Measurements from ENCODE around the gene BMPR1B. TPM values are rescaled to one million over a fixed set of nuclear protein-coding genes. Genes with fewer than 3 reads are reported as not detected.

The BMPR1B gene
- total and polyA plus RNA-seq, 2 donors (not counting 1 experiment from before 2014, with no cell fraction given): not detected

DNA sequence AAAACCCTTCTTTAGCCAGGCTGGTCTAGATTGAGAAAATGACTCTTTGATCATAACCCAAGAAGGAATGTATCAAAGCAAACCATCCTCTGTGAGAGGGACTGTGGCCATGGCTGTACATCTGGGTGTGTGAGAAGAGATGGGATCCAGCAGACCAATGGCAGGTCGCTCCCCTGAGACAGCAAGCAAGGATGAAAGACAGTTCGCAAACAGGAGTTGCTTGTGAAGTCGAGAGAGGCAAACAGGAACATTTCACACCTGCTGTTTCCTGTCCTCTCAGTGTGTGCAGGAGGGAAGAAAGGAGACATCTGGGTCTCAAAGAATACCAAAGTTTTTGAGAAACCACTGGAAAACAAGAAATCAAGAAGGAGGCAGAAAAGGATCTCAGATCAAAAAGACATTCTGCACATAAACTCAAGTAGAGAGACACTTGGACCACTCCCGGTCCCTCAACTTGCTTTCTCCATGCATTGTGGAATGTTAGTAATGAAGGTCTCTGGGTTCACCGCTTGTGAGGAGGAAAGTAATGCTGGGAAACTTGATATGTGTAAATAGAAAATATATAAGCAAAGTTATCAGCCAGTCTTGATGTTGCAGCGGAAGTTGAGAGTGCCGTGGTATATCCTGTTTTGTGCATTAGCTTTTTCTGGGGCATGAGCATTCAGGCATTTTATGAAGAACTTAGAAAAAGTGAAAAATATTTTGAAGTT is 327.5 kb downstream of the BMPR1B start:
- Histone ChIP-seq H3K4me1 (ENCODE audit: control insufficient read depth in 2 of 2, insufficient read depth in 2 of 2, low read length in 2 of 2) (no peaks in the 10 kb centered on the region), H3K9me3 (ENCODE audit: control extremely low read depth in 1 of 3, control insufficient read depth in 2 of 3, insufficient read depth in 1 of 3, low read length in 2 of 3) (no peaks in the 10 kb centered on the region), H3K4me2 (replicated peaks; ENCODE audit: low read depth, low read length, poor library complexity, severe bottlenecking) (no peak overlapping the region), H4K20me1 (ENCODE audit: control insufficient read depth, insufficient read depth, low read length, poor library complexity, severe bottlenecking) (no peaks in the 10 kb centered on the region), H3K36me3 (replicated peaks in 1 of 2; ENCODE audit: control extremely low read depth in 1 of 2, control insufficient read depth in 1 of 2, extremely low read depth in 1 of 2, insufficient read depth in 2 of 2, low read length in 1 of 2) (no peaks in the 10 kb centered on the region), H3K27ac (ENCODE audit: low read length in 2 of 2) (no peak overlapping the region), H3K27me3 (replicated peaks in 1 of 4; ENCODE audit: control extremely low read depth in 1 of 4, control insufficient read depth in 3 of 4, insufficient read depth in 4 of 4, low read length in 3 of 4) (no peaks in the 10 kb centered on the region), H2AFZ (ENCODE audit: insufficient read depth, low read depth, low read length, poor library complexity, severe bottlenecking) (no peak overlapping the region), H3K9ac (ENCODE audit: low read length) (no peak overlapping the region), H3K4me3 (ENCODE audit: control extremely low read depth in 1 of 5, extremely low read depth in 1 of 5, insufficient read depth in 1 of 5, low read depth in 2 of 5, low read length in 4 of 5) (no peak overlapping the region), H3K79me2 (ENCODE audit: control insufficient read depth, insufficient read depth, low read length) (no peaks in the 10 kb centered on the region)
- DNase-seq (no peak), ATAC-seq (ENCODE audit: low read depth) (no peak)
- Mint-ChIP-seq H3K27ac (no peak overlapping the region), H3K9me3 (ENCODE audit: insufficient read depth) (no peaks in the 10 kb centered on the region), H3K4me1 (no peaks in the 10 kb centered on the region), H3K4me3 (no peak overlapping the region), H3K27me3 (no peaks in the 10 kb centered on the region)
- POLR2A ChIA-PET: no interaction called here
- TF ChIP-seq, protein P1, sequence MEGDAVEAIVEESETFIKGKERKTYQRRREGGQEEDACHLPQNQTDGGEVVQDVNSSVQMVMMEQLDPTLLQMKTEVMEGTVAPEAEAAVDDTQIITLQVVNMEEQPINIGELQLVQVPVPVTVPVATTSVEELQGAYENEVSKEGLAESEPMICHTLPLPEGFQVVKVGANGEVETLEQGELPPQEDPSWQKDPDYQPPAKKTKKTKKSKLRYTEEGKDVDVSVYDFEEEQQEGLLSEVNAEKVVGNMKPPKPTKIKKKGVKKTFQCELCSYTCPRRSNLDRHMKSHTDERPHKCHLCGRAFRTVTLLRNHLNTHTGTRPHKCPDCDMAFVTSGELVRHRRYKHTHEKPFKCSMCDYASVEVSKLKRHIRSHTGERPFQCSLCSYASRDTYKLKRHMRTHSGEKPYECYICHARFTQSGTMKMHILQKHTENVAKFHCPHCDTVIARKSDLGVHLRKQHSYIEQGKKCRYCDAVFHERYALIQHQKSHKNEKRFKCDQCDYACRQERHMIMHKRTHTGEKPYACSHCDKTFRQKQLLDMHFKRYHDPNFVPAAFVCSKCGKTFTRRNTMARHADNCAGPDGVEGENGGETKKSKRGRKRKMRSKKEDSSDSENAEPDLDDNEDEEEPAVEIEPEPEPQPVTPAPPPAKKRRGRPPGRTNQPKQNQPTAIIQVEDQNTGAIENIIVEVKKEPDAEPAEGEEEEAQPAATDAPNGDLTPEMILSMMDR (IDR thresholded peaks at IDR 0.05): no peak
- no peak for TF ChIP-seq EZH2 (IDR thresholded peaks at IDR 0.05; ENCODE audit: borderline replicate concordance, insufficient read depth, low read depth, low read length, poor library complexity, severe bottlenecking)
- WGBS (ENCODE audit: insufficient coverage): 34% methylated on average over 6 of the region's 7 CpGs
- CTCF ChIA-PET: no interaction called here
- intact Hi-C loops (cut with micrococcal nuclease): no loop called here

DNA sequence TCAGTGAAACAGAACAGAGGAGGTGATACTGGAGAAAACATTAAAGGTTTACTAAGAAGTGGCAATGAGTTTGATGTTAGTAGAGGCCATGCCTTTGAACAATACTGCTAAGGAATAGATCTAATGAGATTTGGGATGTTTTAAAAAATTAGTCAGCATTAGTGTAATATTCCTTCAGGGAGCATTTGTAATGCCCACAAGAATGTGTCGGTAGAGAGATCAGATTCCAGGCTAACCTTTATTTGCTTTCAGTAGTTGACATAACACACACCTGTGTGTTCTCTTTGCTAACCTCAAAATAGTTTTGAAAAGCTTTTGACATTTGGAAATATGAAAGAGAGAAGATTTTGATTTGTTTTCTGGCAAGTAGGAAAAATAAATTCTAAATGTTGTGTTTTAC is 328.8 kb downstream of the BMPR1B start:
- no peaks in the 10 kb centered on the region for H3K4me1 ChIP-seq (ENCODE audit: control insufficient read depth in 2 of 2, insufficient read depth in 2 of 2, low read length in 2 of 2)
- ATAC-seq (ENCODE audit: low read depth): no peak
- H3K4me2 ChIP-seq (replicated peaks; ENCODE audit: low read depth, low read length, poor library complexity, severe bottlenecking): no peak overlapping the region
- Mint-ChIP-seq H3K4me1 (no peaks in the 10 kb centered on the region), H3K27me3 (no peaks in the 10 kb centered on the region), H3K9me3 (ENCODE audit: insufficient read depth) (no peaks in the 10 kb centered on the region), H3K4me3 (no peak overlapping the region), H3K27ac (no peak overlapping the region)
- no CpG with 5 or more reads among the region's 1 CpG for WGBS (ENCODE audit: insufficient coverage)
- H3K4me3 ChIP-seq (ENCODE audit: control extremely low read depth in 1 of 5, extremely low read depth in 1 of 5, insufficient read depth in 1 of 5, low read depth in 2 of 5, low read length in 4 of 5): no peak overlapping the region
- no peaks in the 10 kb centered on the region for H3K36me3 ChIP-seq (replicated peaks in 1 of 2; ENCODE audit: control extremely low read depth in 1 of 2, control insufficient read depth in 1 of 2, extremely low read depth in 1 of 2, insufficient read depth in 2 of 2, low read length in 1 of 2)
- ChIA-PET POLR2A (no interaction called here), CTCF (no interaction called here)
- no peaks in the 10 kb centered on the region for H3K9me3 ChIP-seq (ENCODE audit: control extremely low read depth in 1 of 3, control insufficient read depth in 2 of 3, insufficient read depth in 1 of 3, low read length in 2 of 3)
- no peaks in the 10 kb centered on the region for H3K79me2 ChIP-seq (ENCODE audit: control insufficient read depth, insufficient read depth, low read length)
- no peak overlapping the region for H2AFZ ChIP-seq (ENCODE audit: insufficient read depth, low read depth, low read length, poor library complexity, severe bottlenecking)
- no peak overlapping the region for H3K9ac ChIP-seq (ENCODE audit: low read length)
- TF ChIP-seq, protein P1 (IDR thresholded peaks at IDR 0.05): no peak
- no peak for TF ChIP-seq EZH2 (IDR thresholded peaks at IDR 0.05; ENCODE audit: borderline replicate concordance, insufficient read depth, low read depth, low read length, poor library complexity, severe bottlenecking)
- no peak for DNase-seq
- intact Hi-C loops (cut with micrococcal nuclease): no loop called here
- H4K20me1 ChIP-seq (ENCODE audit: control insufficient read depth, insufficient read depth, low read length, poor library complexity, severe bottlenecking): no peaks in the 10 kb centered on the region
- no peaks in the 10 kb centered on the region for H3K27me3 ChIP-seq (replicated peaks in 1 of 4; ENCODE audit: control extremely low read depth in 1 of 4, control insufficient read depth in 3 of 4, insufficient read depth in 4 of 4, low read length in 3 of 4)
- no peak overlapping the region for H3K27ac ChIP-seq (ENCODE audit: low read length in 2 of 2)
